GM18498 (cell line): ENCODE results near the gene MRC2.
"Not testable (repeated sequence)": the region's sequence is repeated elsewhere in the genome, so short reads cannot be mapped to it uniquely, and the experiment has no call there.

Experiments
- ATAC-seq: cut with Tn5 transposase; IDR thresholded peaks from one replicate; pipeline ENCODE4 v1.9.1; 2021; ENCODE audit warnings: mild to moderate bottlenecking, moderate library complexity; ENCODE audit not compliant: unreplicated experiment

Gene MRC2

DNA sequence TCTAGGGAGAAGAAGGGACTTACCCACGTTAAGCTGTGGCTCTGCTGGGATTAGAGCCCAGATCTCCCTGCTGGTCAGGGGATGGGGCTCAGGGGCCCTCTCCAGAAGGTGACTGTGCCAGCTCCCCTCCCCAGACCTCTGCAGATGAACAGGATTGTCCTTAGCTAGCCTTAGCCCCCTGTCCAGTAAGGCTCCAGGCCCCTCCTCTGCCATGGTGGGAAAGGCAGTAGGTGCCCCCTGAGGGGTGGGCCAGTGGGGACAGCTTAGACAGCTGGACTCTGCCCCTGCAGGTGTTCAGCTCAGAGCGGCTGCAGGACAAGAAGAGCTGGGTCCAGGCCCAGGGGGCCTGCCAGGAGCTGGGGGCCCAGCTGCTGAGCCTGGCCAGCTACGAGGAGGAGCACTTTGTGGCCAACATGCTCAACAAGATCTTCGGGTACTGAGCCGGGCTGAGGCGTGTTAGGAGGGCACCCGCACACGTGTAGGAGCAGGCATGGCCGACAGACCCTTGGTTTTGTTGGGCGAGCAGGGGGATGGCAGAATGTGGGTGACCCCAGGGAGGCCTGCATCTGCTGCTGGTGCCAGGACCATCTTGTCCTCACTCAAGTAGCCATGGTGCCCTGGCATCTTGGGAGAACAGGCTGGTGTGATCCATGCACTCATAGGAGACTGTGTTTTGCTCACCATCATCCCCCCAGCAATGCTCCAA lies 50.9 kb downstream of the MRC2 start:
- ATAC-seq, result no peak

DNA sequence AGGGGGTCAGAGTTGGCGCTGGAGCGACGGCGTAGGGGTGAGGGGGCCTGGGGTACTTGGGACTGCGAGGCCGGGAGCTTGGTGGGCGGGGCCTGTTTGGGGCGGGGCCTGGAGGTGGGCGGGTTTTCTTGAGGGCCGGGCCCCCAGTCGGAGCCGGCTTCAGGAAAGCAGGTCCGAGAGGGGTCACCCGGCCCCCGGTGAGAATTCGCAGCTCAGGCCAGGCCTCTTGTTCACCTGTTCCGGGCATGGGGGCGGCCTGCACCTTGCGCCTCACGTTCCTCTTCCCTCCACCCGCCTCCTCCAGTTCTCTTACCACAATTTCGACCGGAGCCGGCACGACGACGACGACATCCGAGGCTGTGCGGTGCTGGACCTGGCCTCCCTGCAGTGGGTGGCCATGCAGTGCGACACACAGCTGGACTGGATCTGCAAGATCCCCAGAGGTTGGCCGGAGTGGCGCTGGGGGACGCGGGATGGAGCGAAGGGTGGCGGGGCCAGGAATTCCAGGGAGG lies 52.5 kb downstream of the MRC2 start:
- ATAC-seq, result no peak

DNA sequence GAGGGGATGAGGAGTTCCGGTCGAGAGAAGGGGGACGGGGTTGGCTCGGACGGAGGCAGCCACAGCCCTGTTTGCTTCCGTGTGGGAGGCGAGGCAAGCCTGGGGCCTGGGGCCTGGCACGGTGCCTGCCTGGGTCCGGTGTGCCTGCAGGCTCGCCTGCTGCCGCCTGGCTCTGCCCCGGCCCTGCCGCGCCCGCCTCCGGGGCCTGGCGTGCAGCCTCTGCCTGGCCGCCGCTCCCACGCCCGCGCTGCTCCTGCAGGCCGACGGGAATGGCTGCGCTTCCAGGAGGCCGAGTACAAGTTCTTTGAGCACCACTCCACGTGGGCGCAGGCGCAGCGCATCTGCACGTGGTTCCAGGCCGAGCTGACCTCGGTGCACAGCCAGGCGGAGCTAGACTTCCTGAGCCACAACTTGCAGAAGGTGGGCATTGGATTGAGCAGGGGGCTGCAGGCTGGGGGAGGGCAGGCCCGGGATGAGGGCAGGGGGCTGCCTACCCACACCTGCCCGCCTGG lies 53.1 kb downstream of the MRC2 start:
- no peak for ATAC-seq

DNA sequence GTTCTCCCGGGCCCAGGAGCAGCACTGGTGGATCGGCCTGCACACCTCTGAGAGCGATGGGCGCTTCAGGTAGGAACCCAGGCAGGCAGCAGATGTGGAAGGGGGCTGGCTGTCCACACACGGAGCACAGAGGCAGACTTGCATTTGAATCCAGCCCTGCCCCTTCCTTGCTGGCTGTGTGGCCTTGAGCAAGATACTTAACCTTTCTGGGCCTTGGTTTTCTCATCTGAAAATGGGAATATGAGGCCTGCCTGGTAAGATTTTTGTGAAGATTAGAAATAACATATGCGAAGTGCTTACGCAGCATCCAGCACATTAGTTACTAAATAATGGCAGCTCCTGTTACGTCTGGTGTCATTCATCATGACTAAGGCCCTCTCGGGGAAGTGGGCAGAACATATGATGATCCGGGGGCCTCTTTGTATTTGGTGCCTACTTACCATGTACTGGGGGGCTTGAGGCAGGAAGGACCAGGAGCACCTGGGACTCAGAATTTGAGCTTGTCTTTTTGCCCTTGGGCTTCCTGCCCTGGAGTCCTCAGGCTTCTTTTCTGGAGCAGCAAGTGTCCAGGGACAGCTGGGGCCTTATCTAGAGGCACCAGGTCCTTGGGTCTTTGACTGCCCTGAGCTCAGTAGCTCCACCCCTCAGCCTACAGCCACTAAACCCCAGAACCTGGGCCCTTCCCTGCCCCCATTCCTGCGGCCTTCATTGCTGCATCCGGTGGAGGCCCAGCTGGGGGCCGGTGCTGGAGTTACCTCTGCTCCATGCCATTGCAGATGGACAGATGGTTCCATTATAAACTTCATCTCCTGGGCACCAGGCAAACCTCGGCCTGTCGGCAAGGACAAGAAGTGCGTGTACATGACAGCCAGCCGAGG lies 53.8 kb downstream of the MRC2 start:
- ATAC-seq, result no peak

DNA sequence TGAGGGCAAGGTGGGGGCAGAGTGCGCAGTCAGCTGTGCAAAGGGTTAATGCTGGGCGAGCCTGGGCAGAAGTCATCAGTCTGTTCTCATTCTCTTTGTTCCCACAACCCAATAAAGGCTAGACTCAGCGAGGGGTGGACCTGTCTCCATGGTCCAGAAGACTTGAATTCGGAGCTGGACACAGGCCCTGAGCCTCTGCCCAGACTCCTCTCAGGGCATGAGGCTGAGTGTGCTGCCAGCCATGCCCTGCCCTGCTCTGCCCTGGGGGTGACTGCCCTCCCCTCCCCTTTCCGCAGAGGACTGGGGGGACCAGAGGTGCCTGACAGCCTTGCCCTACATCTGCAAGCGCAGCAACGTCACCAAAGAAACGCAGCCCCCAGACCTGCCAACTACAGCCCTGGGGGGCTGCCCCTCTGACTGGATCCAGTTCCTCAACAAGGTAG lies 54.5 kb downstream of the MRC2 start:
- no peak for ATAC-seq

DNA sequence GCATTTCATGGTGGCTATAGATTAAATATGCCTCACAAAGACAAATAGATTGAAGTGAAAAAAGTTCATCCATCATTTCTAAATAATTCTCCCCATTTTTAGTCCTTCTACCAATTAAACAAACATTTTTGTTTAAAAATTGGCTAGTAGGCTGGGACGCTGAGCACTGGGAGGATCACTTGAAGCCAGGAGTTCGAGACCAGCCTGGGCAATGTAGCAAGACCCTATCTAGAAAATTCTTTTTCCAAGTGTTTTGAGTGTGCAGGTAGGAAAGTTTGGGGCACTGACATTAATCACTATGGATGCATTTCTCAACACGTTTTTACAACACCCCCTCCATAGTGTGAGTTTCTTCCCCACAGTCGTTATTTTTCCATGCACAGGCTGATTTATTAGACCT lies 56.7 kb downstream of the MRC2 start:
- no peak for ATAC-seq

DNA sequence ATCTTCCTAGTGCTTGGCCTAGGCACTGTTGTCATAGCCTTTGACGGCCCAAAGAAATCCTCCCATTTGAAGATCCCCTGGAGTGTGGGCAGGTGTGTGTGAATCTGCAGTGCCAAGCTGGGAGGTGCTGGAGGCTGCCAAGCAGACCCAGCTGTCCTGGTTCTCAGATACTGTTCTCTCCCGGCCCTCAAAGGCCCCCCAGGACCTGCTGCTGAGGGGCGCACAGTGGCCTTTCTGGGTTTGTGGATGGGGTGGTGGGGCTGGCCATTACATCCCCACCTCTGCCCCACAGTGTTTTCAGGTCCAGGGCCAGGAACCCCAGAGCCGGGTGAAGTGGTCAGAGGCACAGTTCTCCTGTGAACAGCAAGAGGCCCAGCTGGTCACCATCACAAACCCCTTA lies 60.5 kb downstream of the MRC2 start:
- no peak for ATAC-seq

DNA sequence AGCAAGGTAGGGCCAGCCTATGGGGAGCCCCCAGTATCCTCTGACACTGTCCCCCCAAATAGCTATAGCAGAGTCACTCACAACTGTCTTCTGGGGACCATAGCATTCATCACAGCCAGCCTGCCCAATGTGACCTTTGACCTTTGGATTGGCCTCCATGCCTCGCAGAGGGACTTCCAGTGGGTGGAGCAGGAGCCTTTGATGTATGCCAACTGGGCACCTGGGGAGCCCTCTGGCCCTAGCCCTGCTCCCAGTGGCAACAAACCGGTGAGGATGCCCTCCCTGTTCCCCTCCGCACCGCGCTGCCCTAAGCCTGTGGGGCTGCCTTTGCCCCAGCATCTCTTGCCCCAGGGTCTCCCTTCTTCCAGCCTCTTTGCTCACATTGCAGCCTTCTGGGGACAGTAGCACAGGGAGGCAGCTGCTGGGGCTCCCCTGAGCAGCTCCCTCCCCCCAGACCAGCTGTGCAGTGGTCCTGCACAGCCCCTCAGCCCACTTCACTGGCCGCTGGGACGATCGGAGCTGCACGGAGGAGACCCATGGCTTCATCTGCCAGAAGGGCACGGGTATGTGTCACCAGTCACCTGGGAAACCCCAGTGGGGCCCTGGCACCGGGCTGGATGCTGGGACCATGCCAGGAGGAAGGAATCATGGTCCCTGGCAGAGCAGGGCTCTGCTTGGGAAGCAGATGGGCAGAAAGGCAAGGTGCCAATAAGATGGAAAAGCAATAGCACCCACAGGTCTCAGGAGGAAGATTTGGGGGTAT lies 61.1 kb downstream of the MRC2 start:
- no peak for ATAC-seq

DNA sequence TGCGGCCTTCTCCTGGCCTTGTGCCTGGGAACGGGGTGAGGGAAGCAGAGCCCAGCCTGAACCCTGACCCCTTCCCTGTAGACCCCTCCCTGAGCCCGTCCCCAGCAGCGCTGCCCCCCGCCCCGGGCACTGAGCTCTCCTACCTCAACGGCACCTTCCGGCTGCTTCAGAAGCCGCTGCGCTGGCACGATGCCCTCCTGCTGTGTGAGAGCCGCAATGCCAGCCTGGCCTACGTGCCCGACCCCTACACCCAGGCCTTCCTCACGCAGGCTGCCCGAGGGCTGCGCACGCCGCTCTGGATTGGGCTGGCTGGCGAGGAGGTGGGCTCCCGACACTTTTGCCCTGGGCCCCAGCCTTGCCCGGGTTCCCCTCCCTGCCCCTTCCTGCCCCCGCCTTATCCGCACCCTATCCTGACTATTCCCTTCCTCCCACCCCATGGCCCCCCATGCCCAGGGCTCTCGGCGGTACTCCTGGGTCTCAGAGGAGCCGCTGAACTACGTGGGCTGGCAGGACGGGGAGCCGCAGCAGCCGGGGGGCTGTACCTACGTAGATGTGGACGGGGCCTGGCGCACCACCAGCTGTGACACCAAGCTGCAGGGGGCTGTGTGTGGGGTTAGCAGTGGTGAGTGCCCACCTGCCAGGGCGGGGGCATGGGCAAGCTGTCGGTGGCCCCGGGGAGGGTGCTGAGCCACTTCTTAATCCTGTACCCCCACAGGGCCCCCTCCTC lies 62.1 kb downstream of the MRC2 start:
- ATAC-seq, result no peak

DNA sequence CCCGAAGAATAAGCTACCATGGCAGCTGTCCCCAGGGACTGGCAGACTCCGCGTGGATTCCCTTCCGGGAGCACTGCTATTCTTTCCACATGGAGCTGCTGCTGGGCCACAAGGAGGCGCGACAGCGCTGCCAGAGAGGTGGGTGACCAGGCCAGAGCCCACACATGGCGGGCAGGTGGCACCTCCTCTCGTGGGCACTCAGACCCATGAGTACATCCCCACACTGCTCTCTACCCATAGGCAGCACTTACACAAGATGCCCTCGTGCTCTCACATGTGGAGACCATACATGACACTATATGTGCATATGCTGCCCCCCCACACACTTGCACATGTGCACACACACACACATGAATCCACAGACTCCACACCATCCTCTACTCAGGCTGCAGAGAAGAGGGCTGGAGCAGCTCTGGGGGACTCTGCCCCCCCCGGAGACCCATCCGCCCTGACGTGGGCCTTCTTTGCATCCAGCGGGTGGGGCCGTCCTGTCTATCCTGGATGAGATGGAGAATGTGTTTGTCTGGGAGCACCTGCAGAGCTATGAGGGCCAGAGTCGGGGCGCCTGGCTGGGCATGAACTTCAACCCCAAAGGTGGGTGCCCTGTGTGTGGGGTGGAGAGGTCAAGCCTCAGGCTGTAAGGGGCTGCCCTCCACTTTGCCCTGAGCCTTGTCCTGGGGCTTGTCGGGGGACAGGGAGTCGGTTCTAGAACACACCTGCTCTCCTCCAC lies 62.9 kb downstream of the MRC2 start:
- ATAC-seq, result no peak

DNA sequence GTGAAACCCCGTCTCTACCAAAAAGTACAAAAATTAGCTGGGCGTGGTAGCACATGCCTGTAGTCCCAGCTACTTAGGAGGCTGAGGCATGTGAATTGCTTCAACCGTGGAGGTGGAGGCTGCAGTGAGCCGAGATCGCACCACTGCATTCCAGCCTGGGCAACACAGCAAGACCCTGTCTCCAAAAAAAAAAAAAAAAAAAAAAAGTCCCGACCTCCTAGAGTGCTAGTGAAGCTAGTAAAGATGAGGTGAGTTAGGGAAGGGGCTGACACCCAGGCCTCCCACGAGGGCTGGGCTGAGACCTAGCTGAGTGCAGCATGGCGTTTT lies 64.1 kb downstream of the MRC2 start:
- not testable (repeated sequence) for ATAC-seq

DNA sequence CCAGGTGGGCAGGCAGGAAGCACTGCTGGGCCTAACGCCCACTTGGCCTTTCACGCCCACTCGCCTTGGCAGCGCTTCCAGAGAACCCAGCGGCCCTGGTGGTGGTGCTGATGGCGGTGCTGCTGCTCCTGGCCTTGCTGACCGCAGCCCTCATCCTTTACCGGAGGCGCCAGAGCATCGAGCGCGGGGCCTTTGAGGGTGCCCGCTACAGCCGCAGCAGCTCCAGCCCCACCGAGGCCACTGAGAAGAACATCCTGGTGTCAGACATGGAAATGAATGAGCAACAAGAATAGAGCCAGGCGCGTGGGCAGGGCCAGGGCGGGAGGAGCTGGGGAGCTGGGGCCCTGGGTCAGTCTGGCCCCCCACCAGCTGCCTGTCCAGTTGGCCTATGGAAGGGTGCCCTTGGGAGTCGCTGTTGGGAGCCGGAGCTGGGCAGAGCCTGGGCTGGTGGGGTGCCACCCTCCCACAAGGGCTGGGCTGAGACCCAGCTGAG lies 64.7 kb downstream of the MRC2 start:
- no peak for ATAC-seq

DNA sequence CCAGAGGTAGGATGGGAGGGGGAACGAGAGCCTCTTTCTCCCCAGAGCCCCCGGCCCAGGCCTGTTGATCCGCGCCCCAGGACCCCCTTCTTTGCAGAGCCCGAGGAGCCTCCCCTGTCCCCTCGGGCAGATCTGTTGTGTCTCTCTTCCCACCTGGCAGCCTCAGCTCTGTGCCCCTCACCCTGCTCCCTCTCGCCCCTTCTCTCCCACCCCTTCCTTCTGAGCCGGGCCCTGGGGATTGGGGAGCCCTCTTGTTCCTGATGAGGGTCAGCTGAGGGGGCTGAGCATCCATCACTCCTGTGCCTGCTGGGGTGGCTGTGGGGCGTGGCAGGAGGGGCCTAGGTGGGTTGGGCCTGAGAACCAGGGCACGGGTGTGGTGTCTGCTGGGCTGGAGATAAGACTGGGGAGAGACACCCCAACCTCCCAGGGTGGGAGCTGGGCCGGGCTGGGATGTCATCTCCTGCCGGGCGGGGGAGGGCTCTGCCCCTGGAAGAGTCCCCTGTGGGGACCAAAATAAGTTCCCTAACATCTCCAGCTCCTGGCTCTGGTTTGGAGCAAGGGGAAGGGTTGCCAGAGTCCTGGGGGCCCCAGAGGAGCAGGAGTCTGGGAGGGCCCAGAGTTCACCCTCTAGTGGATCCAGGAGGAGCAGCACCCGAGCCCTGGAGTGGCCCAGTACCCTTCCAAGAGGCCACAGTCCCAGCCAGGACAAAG lies 65.4 kb downstream of the MRC2 start:
- ATAC-seq, result no peak

DNA sequence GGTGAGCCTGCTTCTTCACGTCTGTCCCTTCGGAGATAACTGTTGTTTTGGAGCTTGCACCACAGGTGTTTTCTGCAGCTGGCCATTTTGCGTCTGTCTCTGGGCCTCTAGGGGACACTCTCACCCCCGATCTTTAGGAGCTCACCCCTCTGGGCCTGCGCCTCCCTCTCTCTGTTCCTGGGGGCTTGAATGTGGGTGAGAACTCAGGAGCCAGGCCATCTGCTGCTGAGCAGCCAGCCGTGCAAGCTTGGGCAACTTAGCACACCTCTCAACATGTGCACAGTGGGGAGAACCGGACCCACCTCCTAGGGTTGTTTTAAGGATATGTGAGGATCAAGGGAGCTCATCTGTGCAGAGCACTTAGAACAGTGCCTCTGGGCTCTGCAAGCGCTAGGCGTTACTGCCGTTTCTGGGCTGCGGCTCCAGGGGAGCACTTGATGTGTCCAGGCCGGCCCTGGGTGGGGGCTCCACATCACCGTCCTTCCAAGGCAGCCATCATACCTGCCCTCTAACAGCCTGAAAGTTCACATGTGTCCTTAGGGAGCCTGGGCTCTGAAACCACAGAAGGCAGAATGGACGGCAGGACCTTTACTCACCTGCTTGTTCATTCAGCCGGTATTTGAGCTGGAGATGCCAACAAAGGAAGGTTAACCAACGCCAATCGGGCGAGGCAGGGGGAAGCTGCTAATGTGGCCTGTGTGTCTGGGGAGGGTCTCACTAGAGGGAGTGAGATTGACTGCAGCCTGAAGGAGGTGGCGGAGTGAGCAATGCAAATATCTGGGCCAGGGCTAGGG lies 66.3 kb downstream of the MRC2 start:
- no peak for ATAC-seq

DNA sequence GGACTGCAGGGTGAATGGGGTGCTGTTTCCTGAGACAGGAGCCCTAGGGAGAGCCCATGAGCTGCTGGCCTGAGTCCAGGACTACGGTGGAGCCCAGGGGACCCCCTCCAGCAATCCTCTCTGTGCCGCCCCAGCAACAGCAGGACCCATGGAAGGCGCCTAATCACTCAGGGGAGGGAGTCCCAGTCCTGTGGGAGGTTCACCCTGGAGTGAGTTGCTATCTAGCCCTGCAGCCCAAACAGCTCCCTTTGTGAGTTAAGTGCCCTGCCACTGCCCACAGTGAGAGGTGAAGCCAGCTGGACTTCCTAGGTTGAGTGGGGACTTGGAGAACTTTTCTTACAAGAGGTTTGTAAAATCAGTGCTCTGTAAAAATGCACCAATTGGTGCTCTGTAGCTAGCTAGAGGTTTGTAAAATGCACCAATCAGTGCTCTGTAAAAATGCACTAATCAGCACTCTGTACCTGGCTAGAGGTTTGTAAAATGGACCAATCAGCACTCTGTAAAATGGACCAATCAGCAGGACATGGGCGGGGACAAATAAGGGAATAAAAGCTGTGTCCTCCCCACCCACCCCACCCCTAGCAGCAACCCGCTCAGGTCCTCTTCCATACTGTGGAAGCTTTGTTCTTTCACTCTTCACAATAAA lies 67.7 kb downstream of the MRC2 start:
- ATAC-seq, result not testable (repeated sequence)

DNA sequence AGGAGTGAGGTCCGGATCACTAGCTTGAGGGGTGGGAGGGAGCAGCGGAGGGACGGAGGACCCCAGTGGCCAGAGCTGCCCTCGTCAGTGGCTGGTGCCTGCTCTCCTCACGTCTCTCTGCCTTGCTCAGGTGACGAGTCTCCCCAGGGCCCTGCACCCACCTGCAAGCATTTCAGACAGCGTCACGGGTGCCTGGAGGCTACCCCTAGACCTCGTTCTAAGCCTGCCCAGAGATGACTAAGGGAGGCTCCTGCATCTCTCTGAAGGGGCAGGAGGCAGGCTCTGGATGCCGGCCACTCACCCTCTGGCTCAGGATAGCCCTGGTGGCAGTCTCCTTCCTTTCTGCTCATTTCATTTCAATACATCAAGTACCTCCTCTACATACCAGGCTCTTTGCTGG lies 68.8 kb downstream of the MRC2 start:
- ATAC-seq, result no peak

DNA sequence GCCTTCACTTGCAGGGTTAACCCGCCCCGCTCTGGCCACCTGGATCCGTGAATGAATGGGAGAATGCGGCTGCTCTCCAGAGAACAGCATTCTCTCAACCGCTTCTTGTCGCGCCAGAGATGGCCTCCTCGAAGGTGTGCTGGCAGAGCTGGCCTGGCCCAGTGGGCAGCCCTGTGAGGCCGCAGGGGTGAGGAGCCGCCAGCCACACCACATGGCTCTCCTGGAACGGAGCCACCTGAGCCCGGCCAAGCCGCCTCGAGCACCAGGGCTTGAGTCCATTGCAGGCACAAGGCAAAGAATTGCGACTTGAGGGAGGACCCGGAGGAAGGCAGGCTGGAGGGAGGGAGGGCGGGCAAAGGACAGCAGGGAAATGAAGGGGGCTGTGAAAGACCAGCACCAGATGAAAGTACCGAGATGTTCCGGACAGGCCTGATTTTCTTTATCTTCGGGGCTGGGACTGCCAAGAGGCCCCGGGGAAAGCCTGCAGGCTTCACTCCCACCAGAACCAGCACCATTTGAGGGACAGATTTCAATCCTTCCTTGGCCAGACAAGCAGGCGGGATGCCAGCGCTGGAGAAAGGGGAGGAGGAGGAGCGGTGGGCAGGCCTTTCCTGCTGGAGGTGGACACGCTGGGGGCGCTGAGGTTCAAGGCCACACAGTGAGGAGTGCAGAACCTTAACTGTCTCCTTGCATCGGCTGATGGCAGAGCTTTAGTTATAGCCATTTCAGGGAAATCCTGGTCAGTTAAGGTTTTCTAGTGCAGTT lies 69.4 kb downstream of the MRC2 start:
- no peak for ATAC-seq
